ENCODE results near the gene KIFBP.
"Not testable (repeated sequence)": the region's sequence is repeated elsewhere in the genome, so short reads cannot be mapped to it uniquely, and the experiment has no call there.

The KIFBP gene

GRCh38 chr10:69018613-69019012 lies 30.0 kb downstream of the KIFBP start:
- Mint-ChIP-seq H3K4me3 (no peak overlapping the region), H3K36me3 (ENCODE audit: low read depth) (peaks cover 13% of the 10 kb centered on the region), H3K9me3 (no peaks in the 10 kb centered on the region), H3K27me3 (no peaks in the 10 kb centered on the region), H3K4me1 (no peaks in the 10 kb centered on the region), H3K27ac (no peak overlapping the region)
- ATAC-seq (no peak), DNase-seq (no peak)

- no peak overlapping the region for H3K4me3 Mint-ChIP-seq
- peaks cover 4% of the 10 kb centered on the region for H3K36me3 Mint-ChIP-seq (ENCODE audit: low read depth)
- ATAC-seq, result no peak
- DNase-seq, result no peak
- H3K27ac Mint-ChIP-seq, result no peak overlapping the region
- no peaks in the 10 kb centered on the region for H3K27me3 Mint-ChIP-seq
- H3K4me1 Mint-ChIP-seq, result peaks cover 7% of the 10 kb centered on the region
- no peaks in the 10 kb centered on the region for H3K9me3 Mint-ChIP-seq
Measured at GRCh38 chr10:69022611-69023010, 34.0 kb downstream of the KIFBP start.

- Mint-ChIP-seq H3K27ac (no peak overlapping the region), H3K9me3 (no peaks in the 10 kb centered on the region), H3K36me3 (ENCODE audit: low read depth) (no peaks in the 10 kb centered on the region), H3K4me1 (peaks cover 9% of the 10 kb centered on the region), H3K27me3 (no peaks in the 10 kb centered on the region), H3K4me3 (no peak overlapping the region)
- ATAC-seq (no peak), DNase-seq (no peak)
Measured at GRCh38 chr10:69025370-69025896, 36.8 kb downstream of the KIFBP start.

GRCh38 chr10:69033256-69033655 lies 44.7 kb downstream of the KIFBP start:
- Mint-ChIP-seq H3K4me1 (no peaks in the 10 kb centered on the region), H3K36me3 (ENCODE audit: low read depth) (no peaks in the 10 kb centered on the region), H3K27me3 (peaks cover 2% of the 10 kb centered on the region), H3K27ac (no peak overlapping the region), H3K9me3 (no peaks in the 10 kb centered on the region), H3K4me3 (no peak overlapping the region)
- no peak for ATAC-seq
- no peak for DNase-seq

GRCh38 chr10:69037489-69037888 lies 48.9 kb downstream of the KIFBP start:
- H3K36me3 Mint-ChIP-seq (ENCODE audit: low read depth), result no peaks in the 10 kb centered on the region
- H3K27ac Mint-ChIP-seq, result no peak overlapping the region
- no peaks in the 10 kb centered on the region for H3K4me1 Mint-ChIP-seq
- ATAC-seq (no peak), DNase-seq (no peak)
- H3K9me3 Mint-ChIP-seq, result no peaks in the 10 kb centered on the region
- no peak overlapping the region for H3K4me3 Mint-ChIP-seq
- H3K27me3 Mint-ChIP-seq, result no peaks in the 10 kb centered on the region

GRCh38 chr10:69040904-69041303 lies 52.3 kb downstream of the KIFBP start:
- H3K4me1 Mint-ChIP-seq, result peaks cover 25% of the 10 kb centered on the region
- H3K27ac Mint-ChIP-seq; ATAC-seq; H3K9me3 Mint-ChIP-seq; H3K4me3 Mint-ChIP-seq; DNase-seq; H3K36me3 Mint-ChIP-seq (ENCODE audit: low read depth); H3K27me3 Mint-ChIP-seq: not testable (repeated sequence)

GRCh38 chr10:69042417-69042816 lies 53.8 kb downstream of the KIFBP start:
- peaks cover 40% of the 10 kb centered on the region for H3K4me1 Mint-ChIP-seq

GRCh38 chr10:69042838-69043237 lies 54.2 kb downstream of the KIFBP start:
- Mint-ChIP-seq H3K36me3 (ENCODE audit: low read depth) (no peaks in the 10 kb centered on the region), H3K4me3 (no peak overlapping the region), H3K4me1 (peaks cover 44% of the 10 kb centered on the region), H3K27ac (no peak overlapping the region), H3K27me3 (no peaks in the 10 kb centered on the region), H3K9me3 (no peaks in the 10 kb centered on the region)
- no peak for DNase-seq
- no peak for ATAC-seq

More at GRCh38 chr10:69042417-69042816, 53.8 kb downstream of the KIFBP start:
- H3K36me3 Mint-ChIP-seq (ENCODE audit: low read depth), result no peaks in the 10 kb centered on the region
- no peaks in the 10 kb centered on the region for H3K27me3 Mint-ChIP-seq
- no peak overlapping the region for H3K27ac Mint-ChIP-seq
- H3K4me3 Mint-ChIP-seq, result no peak overlapping the region
- ATAC-seq (no peak), DNase-seq (no peak)
- no peaks in the 10 kb centered on the region for H3K9me3 Mint-ChIP-seq

GRCh38 chr10:69043931-69044531 lies 55.4 kb downstream of the KIFBP start:
- H3K36me3 Mint-ChIP-seq (ENCODE audit: low read depth), result no peaks in the 10 kb centered on the region
- H3K9me3 Mint-ChIP-seq, result no peaks in the 10 kb centered on the region
- DNase-seq (no peak), ATAC-seq (no peak)
- H3K27ac Mint-ChIP-seq, result peak overlapping the region; percentile 82
- H3K4me1 Mint-ChIP-seq, result peaks cover 55% of the 10 kb centered on the region
- no peaks in the 10 kb centered on the region for H3K27me3 Mint-ChIP-seq
- peak overlapping the region; percentile 52 for H3K4me3 Mint-ChIP-seq

GRCh38 chr10:69044546-69044945 lies 55.9 kb downstream of the KIFBP start:
- H3K4me3 Mint-ChIP-seq, result no peak overlapping the region
- ATAC-seq (no peak), DNase-seq (no peak)
- H3K36me3 Mint-ChIP-seq (ENCODE audit: low read depth), result no peaks in the 10 kb centered on the region
- H3K27ac Mint-ChIP-seq, result peak overlapping the region; percentile 82
- H3K4me1 Mint-ChIP-seq, result peaks cover 56% of the 10 kb centered on the region
- H3K27me3 Mint-ChIP-seq, result no peaks in the 10 kb centered on the region
- no peaks in the 10 kb centered on the region for H3K9me3 Mint-ChIP-seq

- Mint-ChIP-seq H3K4me1 (peaks cover 59% of the 10 kb centered on the region), H3K36me3 (ENCODE audit: low read depth) (no peaks in the 10 kb centered on the region), H3K4me3 (peak overlapping the region; percentile 28), H3K27me3 (no peaks in the 10 kb centered on the region), H3K27ac (peak overlapping the region; percentile 89), H3K9me3 (no peaks in the 10 kb centered on the region)
- ATAC-seq (peak; percentile 78), DNase-seq (no peak)
Measured at GRCh38 chr10:69045441-69046300, 57.1 kb downstream of the KIFBP start.

- Mint-ChIP-seq H3K4me1 (peaks cover 69% of the 10 kb centered on the region), H3K9me3 (no peaks in the 10 kb centered on the region), H3K36me3 (ENCODE audit: low read depth) (no peaks in the 10 kb centered on the region), H3K27me3 (no peaks in the 10 kb centered on the region), H3K4me3 (no peak overlapping the region), H3K27ac (no peak overlapping the region)
- DNase-seq (no peak), ATAC-seq (no peak)
Measured at GRCh38 chr10:69047111-69047832, 58.7 kb downstream of the KIFBP start.

- Mint-ChIP-seq H3K4me1 (peaks cover 77% of the 10 kb centered on the region), H3K4me3 (no peak overlapping the region)
Measured at GRCh38 chr10:69048103-69048502, 59.5 kb downstream of the KIFBP start.

GRCh38 chr10:69049566-69049961 lies 61.0 kb downstream of the KIFBP start:
- no peaks in the 10 kb centered on the region for H3K27me3 Mint-ChIP-seq
- no peaks in the 10 kb centered on the region for H3K9me3 Mint-ChIP-seq
- no peak for ATAC-seq
- H3K4me1 Mint-ChIP-seq, result peaks cover 78% of the 10 kb centered on the region
- no peak overlapping the region for H3K27ac Mint-ChIP-seq
- DNase-seq, result no peak
- no peak overlapping the region for H3K4me3 Mint-ChIP-seq
- no peaks in the 10 kb centered on the region for H3K36me3 Mint-ChIP-seq (ENCODE audit: low read depth)

More at GRCh38 chr10:69048103-69048502, 59.5 kb downstream of the KIFBP start:
- H3K36me3 Mint-ChIP-seq (ENCODE audit: low read depth), result no peaks in the 10 kb centered on the region
- no peaks in the 10 kb centered on the region for H3K9me3 Mint-ChIP-seq
- DNase-seq (peak; percentile 51), ATAC-seq (peak; percentile 82)
- H3K27me3 Mint-ChIP-seq, result no peaks in the 10 kb centered on the region
- peak overlapping the region; percentile 71 for H3K27ac Mint-ChIP-seq
